ENCODE results near the gene CCDC8.
"Not testable (repeated sequence)": the region's sequence is repeated elsewhere in the genome, so short reads cannot be mapped to it uniquely, and the experiment has no call there.

The CCDC8 gene

DNA sequence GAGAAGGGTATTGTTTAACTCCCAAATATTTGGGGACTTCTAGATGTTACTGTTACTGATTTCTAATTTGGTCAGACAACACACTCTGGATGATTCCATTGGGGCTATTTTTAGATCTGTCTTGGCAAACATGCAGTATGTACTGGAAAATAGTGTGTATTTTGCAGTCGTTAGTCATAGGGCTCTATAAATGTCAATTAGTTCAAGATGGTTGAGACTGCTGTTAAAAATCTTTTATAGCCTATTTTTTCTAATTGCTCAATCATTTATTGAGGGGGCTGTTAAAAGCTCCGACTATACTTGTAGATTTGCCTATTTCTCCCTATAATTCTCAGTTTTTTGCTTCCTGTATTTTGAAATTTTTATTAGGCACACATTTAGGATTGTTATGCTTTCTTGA is 35.1 kb downstream of the CCDC8 start:
- DNase-seq, result no peak

GRCh38 chr19:46376241-46377153 is 36.9 kb downstream of the CCDC8 start:
- no peak for DNase-seq

- DNase-seq, result not testable (repeated sequence)
Measured at GRCh38 chr19:46375476-46376067, 37.8 kb downstream of the CCDC8 start.

DNA sequence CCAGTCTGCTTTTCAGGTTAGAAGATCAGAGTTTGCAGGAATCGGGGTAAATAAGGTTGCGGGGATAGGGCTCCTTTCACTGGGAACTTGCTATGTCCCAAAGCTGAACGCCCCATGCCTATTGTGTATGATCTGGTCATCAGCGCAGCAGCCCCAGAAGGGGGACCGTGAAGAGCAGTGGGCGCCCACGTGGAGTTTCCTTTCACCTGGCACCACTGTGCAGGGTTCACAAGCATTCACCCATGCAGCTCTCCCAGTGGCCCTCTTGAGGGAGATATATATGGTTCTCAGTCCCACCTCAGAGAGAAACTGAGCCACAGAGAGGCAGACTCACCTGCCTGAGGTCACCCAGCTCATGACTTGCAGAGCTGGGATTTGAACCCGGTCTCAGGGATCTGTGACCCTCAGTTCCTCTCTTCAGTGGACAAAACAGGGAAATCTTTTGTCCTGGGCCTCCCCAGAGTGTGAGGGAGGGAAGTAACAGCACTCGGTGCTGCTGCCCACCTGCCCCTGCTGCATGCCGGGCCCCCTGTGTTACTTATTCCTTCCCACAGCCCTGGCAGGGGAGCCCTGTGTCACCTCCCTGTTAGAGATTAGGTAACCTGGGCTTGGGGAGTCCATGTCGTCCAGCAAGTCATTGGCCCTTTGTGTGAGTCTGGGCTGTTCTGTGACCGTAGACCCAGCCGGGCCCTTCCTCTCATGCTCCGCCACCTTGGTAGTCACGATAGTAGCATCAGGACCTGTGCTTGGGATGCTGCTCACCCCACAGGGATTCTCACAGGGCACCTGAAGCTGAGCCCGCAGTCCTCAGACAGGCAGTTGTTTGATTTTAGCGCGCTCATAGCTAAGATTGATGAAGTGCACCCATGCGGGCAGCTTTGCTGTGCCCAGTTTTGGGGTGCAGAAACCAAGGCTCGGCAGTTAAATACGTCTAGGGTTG is 38.6 kb downstream of the CCDC8 start:
- no peak for DNase-seq

DNA sequence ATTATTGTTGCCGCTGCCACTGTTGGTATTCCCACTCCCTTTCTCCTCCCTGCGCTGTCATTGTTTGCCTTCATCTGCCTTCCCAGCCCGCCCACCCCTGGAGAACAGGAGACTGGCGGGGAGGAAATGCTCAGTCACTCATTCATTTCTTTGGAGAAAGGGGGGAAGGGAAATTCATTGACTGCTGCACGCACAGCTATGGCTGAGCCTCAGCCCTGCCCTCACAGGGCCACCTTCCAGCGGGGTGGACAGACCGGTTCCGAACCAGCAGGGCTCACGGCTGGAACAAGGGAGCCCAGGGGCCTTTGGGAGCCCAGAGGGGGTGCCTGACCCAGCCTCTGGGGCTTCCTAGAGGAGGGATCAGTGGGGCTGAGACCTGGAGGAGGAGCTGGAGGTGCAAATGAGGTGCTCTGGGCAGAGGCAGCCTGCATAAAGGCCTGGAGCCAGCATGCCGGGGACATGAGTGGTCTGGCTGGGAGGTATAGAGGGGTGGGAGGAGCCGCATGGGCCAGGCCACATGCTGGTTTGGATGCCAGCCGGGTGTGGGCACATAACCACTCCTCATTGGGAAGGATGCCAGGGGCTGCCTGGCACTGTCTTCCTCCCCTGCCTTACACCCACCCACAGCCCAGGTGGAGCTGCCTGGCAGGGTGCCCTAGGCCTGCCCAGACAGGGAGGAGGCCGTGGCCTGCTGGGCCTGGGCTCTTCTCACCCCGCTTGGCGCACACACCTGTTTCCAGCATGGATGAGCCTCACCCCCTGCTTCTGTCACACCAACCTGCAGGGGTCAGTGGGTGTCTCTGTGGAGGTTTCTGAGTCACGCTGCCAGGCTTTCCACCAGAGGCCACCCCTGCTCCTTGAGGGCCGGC is 39.6 kb downstream of the CCDC8 start:
- no peak for DNase-seq

DNA sequence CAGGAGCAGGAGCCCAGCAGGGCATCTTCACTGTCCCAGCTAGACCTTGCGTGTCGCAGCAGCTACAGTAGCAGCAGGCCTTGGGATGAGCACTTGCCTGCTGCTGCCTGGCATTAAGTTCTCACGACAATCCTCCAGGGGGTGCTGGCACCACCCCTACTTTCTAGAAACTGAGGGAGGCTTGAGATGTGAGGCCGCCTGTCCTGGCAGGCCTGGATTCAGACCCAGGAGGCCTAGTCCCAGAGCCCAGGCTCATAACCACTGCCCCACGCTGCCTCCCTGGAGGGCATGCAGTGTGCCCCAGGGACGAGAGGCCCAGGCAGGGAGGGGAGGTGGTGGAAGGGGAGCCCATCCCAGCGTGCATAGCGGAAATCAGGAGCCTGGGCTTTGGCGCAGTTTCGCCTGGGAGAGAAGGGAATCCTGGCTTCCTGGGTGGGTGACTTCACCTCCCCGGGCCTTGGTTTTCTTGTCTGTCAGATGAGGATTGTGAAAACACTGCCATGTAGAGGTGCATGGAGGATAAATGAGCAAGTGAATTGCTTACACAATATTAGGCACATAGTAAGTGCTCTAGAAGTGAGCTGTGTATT is 40.4 kb downstream of the CCDC8 start:
- no peak for DNase-seq

- DNase-seq, result peak; percentile 22
Measured at GRCh38 chr19:46371371-46371901, 41.9 kb downstream of the CCDC8 start.

DNA sequence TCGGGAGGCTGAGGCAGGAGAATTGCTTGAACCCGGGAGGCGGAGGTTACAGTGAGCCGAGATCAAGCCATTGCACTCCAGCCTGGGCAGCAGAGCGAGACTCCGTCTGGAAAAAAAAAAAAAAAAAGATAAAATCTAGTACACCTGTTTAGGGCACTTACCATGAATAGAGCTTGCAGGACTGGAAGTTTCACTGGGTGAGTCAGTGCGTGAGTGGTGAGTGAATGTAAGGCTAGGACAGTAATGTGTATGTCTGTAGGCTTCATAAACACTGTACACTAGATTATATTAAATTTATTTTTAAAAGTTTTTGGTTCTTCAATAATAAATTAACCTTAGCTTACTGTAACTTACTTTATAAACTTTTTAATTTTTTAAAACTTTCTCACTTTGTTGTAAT is 43.5 kb downstream of the CCDC8 start:
- no peak for DNase-seq

DNA sequence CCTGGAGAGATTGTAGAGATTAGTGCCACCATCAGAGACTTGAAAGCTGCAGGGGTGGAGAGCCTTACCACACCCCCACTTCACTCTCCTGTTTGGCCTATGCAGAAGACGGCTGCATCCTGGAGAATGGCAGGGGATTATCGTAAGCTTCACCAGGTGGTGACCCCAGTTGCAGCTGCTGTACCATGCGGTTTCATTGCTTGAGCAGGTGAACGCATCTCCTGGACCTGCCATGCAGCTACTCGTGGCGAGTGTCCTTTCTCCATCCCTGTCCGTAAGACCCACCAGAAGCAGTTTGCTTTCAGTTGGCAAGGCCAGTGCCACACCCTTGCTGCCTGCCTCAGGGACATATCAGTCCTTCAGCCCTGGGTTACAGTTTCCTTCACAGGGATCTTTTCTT is 45.2 kb downstream of the CCDC8 start:
- no peak for DNase-seq

GRCh38 chr19:46367426-46367825 is 45.9 kb downstream of the CCDC8 start:
- DNase-seq, result no peak

DNA sequence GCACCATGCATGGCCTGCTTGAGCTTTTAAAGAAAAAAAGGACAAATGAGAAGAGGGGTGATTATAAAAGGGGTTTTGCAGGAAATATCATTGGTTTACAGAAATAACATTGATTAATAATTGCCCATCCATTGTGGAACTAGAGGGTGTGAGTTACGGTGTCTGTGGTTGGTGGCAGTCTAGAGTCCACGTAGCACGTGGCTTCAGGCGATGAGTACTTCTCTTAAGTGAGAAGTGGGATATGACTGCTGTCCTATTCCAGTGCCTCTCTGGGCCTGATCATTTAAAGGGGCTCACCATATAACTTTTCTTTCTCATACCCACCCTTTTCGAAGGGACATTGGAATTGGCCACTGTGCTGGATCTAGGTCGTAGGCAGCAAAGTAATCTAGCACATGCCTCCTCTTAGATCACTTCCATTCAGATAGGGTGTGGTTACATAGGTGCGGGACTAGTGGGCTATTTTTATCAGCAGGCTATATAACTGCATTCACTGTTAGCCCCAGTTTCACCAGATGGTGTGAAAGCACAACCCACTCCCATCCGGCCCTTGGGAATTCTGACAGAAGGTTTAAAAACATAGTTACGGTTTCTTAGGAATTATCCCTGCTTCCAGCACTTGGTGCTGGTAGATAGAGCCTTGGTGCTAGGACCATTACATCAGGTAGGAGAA is 46.6 kb downstream of the CCDC8 start:
- DNase-seq, result no peak

DNA sequence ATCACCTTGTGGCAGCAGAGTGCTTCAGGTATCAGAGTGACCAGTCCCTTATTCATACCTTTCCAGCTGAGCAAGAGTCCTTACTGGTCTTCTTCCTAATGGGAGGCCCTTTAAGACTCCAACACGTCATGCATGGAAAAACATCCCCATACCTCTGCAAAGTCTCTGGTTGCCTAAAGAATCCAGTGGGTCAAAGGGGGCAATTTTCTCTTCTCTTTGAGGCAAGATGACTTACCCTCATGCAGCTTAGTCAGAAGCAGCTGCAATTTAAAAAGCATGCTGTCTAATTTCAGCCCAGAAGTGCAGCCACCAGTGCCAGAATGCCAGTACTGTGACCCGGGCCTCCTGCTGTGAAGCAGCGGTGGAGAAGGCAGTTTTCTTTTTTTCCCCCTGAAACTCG is 47.8 kb downstream of the CCDC8 start:
- no peak for DNase-seq

- DNase-seq, result no peak
Measured at GRCh38 chr19:46364359-46364758, 49.0 kb downstream of the CCDC8 start.

DNA sequence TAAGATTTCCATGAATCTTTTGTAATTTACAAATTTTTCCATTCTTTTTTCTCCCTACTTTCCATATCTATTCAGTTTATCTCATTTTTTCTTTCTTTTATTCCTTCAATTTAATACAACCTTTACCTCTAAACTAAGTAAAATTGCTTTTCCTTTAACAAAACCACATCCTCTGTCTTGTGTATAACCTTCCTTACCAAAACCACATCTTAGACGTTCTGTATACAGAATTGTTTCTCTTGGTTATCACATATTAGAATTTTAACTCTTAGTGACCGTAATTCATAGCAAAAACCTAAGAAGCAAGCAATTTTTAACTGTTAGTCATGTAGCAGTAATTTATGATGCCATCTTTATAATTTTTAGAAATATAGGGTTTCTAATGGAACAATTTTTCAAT is 51.4 kb downstream of the CCDC8 start:
- no peak for DNase-seq
